CD1c-positive myeloid dendritic cell (primary cell): ENCODE results near the gene TRIM7.

Experiments used
- DNase-seq: peaks from one replicate; pipeline ENCODE4 v3.0.0-alpha.2; 2016; ENCODE audit errors: extremely low spot score

TRIM7 gene

GRCh38 chr5:181204826-181205760, at the start of gene TRIM7:
TRIM7 (minus strand) TSS chr5:181205196; CDS start chr5:181205110, 86 bp downstream.
- no peak for DNase-seq

GRCh38 chr5:181248277-181248676, 43.3 kb upstream of the TRIM7 start:
- DNase-seq = no peak

GRCh38 chr5:181246276-181247049, 41.5 kb upstream of the TRIM7 start:
- DNase-seq = peak; percentile 97

- DNase-seq = no peak
These were observed 40.7 kb upstream of the TRIM7 start for GRCh38 chr5:181245427-181246275.

- DNase-seq = peak; percentile 94
These were observed 38.8 kb upstream of the TRIM7 start, which contains the start of gene RACK1 for GRCh38 chr5:181243564-181244343. RACK1 (minus strand) TSS chr5:181243906; CDS start chr5:181243800, 106 bp downstream.

- peak; percentile 40 for DNase-seq
These were observed 38.1 kb upstream of the TRIM7 start for GRCh38 chr5:181243018-181243563.

GRCh38 chr5:181242031-181242451, 37.0 kb upstream of the TRIM7 start:
- no peak for DNase-seq

GRCh38 chr5:181241393-181241975, 36.5 kb upstream of the TRIM7 start:
- peak; percentile 47 for DNase-seq

- no peak for DNase-seq
These were observed 34.2 kb upstream of the TRIM7 start for GRCh38 chr5:181239062-181239663.

GRCh38 chr5:181237729-181238385, 32.9 kb upstream of the TRIM7 start:
- DNase-seq = no peak

- no peak for DNase-seq
These were observed 32.1 kb upstream of the TRIM7 start for GRCh38 chr5:181236954-181237641.

GRCh38 chr5:181236471-181236870, 31.5 kb upstream of the TRIM7 start:
- DNase-seq = no peak

- no peak for DNase-seq
These were observed 30.8 kb upstream of the TRIM7 start for GRCh38 chr5:181235689-181236366.

GRCh38 chr5:181235323-181235688, 30.3 kb upstream of the TRIM7 start:
- DNase-seq = no peak

- no peak for DNase-seq
These were observed 29.7 kb upstream of the TRIM7 start for GRCh38 chr5:181234455-181235306.

- no peak for DNase-seq
These were observed 28.9 kb upstream of the TRIM7 start for GRCh38 chr5:181233801-181234454.
